NK-92 treated with Interleukin-12 subunit alpha and Interleukin-12 subunit beta, amount 100 ng/mL, for 24 hours (cell line): ENCODE data around the gene PTPRM.

Experiments used
- DNase-seq: peaks from one replicate; lab custom pipeline; 2025; lab: John Stamatoyannopoulos, UW

Gene PTPRM

DNA sequence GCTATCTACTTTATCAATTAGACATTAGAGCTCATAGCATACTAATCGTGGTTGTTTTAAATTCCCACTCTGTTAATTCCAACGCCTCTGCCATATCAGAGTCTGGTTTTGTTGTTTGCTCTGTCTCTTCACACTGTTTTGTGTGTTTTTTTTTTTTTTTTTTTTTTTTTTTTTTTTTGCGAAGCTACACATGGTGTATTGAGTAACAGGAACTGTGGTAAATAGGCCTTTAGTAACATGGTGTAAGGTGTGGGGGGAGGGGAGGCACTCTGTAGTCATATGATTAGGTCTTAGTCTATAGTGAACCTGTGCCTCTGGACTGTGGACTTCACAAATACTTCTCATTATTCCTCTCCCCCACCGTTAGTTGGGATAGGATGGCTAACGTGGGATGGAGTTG, 671.4 kb downstream of the PTPRM start:
- no peak for DNase-seq

GRCh38 chr18:8241731-8242130, 674.6 kb downstream of the PTPRM start:
- DNase-seq: no peak

GRCh38 chr18:8242151-8242696, 675.1 kb downstream of the PTPRM start:
- no peak for DNase-seq

- DNase-seq: no peak
Measured at GRCh38 chr18:8247700-8248099, 680.6 kb downstream of the PTPRM start.

- DNase-seq: no peak
Measured at GRCh38 chr18:8248576-8248975, 681.5 kb downstream of the PTPRM start.

- no peak for DNase-seq
Measured at GRCh38 chr18:8249811-8250210, 682.7 kb downstream of the PTPRM start.

GRCh38 chr18:8252371-8252770, 685.3 kb downstream of the PTPRM start:
- no peak for DNase-seq

- no peak for DNase-seq
Measured at GRCh38 chr18:8253944-8254343, 686.8 kb downstream of the PTPRM start.

DNA sequence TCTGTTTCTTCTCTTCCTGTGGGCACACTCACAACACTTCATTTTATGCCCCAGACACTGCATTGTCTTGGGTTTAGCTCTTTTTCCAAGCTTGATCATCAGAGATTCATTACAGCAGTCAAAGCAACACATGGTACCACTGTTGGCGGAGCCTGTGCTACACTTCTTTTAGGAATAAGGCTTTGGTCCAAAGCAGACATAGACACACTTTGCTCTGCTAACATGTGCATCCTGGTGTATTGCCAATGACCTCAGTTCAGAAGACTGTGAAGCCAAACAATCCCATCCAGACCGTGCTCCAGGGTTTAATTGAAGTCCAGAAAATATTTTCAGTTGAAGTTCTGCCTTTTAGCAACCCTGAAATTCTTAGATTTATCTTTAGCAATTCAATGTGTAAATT, 687.5 kb downstream of the PTPRM start:
- DNase-seq: no peak

- DNase-seq: no peak
Measured at GRCh38 chr18:8257851-8258434, 690.8 kb downstream of the PTPRM start.

DNA sequence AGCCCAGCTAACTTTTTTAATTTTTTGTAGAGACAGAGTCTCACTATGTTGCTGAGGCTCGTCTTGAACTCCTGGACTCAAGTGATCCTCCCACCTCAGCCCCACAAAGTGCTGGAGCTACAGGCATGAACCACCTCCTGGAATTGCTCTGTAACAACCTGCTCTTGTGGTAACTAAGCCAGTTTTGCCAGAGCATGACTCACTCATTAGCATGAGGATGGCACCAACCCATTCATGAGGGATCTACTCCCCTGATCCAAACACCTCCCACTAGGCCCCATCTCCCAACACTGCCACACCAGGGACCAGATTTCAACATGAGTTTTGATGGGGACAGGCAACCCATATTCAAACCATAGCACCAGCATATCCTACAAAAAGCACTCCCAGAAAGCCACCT, 693.2 kb downstream of the PTPRM start:
- no peak for DNase-seq

GRCh38 chr18:8260827-8261226, 693.7 kb downstream of the PTPRM start:
- no peak for DNase-seq

- no peak for DNase-seq
Measured at GRCh38 chr18:8261651-8262091, 694.6 kb downstream of the PTPRM start.

- no peak for DNase-seq
Measured at GRCh38 chr18:8262221-8262620, 695.1 kb downstream of the PTPRM start.

- no peak for DNase-seq
Measured at GRCh38 chr18:8264116-8264515, 697.0 kb downstream of the PTPRM start.

GRCh38 chr18:8264861-8265411, 697.8 kb downstream of the PTPRM start:
- DNase-seq: no peak

GRCh38 chr18:8272254-8272653, 705.1 kb downstream of the PTPRM start:
- DNase-seq: no peak

GRCh38 chr18:8274370-8274769, 707.3 kb downstream of the PTPRM start:
- no peak for DNase-seq

- DNase-seq: no peak
Measured at GRCh38 chr18:8276406-8276805, 709.3 kb downstream of the PTPRM start.

GRCh38 chr18:8277270-8277669, 710.2 kb downstream of the PTPRM start:
- no peak for DNase-seq

DNA sequence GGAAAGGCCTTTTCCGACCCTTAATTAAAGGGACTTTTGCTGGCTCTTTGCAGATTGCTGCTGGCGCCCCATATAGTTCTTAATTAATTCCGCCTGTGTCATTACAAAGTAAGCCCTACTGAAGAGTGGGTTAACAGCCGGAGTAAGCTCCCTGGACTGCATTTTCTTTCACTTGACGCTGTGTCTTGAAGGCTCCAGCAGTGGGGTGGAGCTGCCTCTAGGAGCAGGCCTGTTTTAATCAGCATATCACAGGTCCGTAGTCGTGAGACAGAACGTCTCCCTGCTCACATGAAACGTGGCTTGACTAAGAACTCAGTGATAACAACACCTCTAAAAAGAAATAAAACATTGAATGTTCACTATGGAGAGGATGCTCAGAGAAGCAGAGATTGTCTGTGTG, 712.2 kb downstream of the PTPRM start:
- no peak for DNase-seq

- DNase-seq: no peak
Measured at GRCh38 chr18:8279781-8280330, 712.7 kb downstream of the PTPRM start.

- DNase-seq: no peak
Measured at GRCh38 chr18:8283891-8284585, 716.9 kb downstream of the PTPRM start.
